HepG2 (cell line): ENCODE results near the gene NBPF3. TPM values are rescaled to one million over a fixed set of nuclear protein-coding genes. Genes with fewer than 3 reads are reported as not detected.
"Not testable (repeated sequence)": the region's sequence is repeated elsewhere in the genome, so short reads cannot be mapped to it uniquely, and the experiment has no call there.

Experiments
- ATAC-seq: fragments of 200-7000 bp; cut with Tn5 transposase; 3 replicates; pipeline ENCODE4 v1.9.1; 2020; ENCODE audit warnings: mild to moderate bottlenecking, moderate library complexity
- BruUV-seq: library from RNA; stranded (reverse); fragments of 400-500 nt; replicated peaks from 2 replicates; lab custom pipeline; 2021; lab: Mats Ljungman, UMichigan
- CTCF ChIA-PET: fragments of 300-600 bp; formaldehyde crosslinking; extraction: SDS; loops from one replicate; lab custom pipeline; 2021; ENCODE audit warnings: low total read pairs, inconsistent platforms, low intra/inter-chr PET ratio; lab: Yijun Ruan, JAX
- POLR2A ChIA-PET: fragments of 350-600 bp; sonication (Branson Sonifier 250); formaldehyde crosslinking; loops from one replicate; lab custom pipeline; 2020; ENCODE audit warnings: antibody characterized with exemption, inconsistent platforms; lab: Yijun Ruan, JAX
- DNase-seq: peaks from one replicate; pipeline ENCODE4 v3.0.0-alpha.2; 2015; ENCODE audit warnings: low spot score
- FAIRE-seq: peaks from 3 replicates; lab custom pipeline; 2011; peaks lifted over from hg19 to GRCh38; lab: Jason Lieb, UNC
- H2AFZ ChIP-seq: one replicate; pipeline ENCODE4 v1.6.1; 2011; ENCODE audit warnings: low read length, inconsistent platforms
- H3K27ac ChIP-seq: fragments of 300-600 bp; 3 replicates; pipeline ENCODE4 v1.8.0; 2011; ENCODE audit warnings: mixed run types, mild to moderate bottlenecking, mixed read lengths, low read length, inconsistent platforms; ENCODE audit not compliant: insufficient read depth; ENCODE audit errors: extremely low read length
- H3K27me3 ChIP-seq, 2 experiments: fragments of 200-600 bp in 1 of 2; 2 replicates in 1 of 2; 3 replicates in 1 of 2; pipeline versions ENCODE4 v1.6.0 to v1.8.0; 2011; ENCODE audit warnings: low read length in 2 of 2, mild to moderate bottlenecking in 2 of 2, moderate library complexity in 2 of 2, inconsistent platforms in 1 of 2; ENCODE audit not compliant: insufficient read depth in 2 of 2, control insufficient read depth in 1 of 2
- H3K36me3 ChIP-seq, 2 experiments: fragments of 200-600 bp in 1 of 2; replicated peaks in 1 of 2; 2 replicates in 1 of 2; 3 replicates in 1 of 2; pipeline versions ENCODE4 v1.5.1 to v1.8.0; 2011; ENCODE audit warnings: low read length in 2 of 2, inconsistent platforms in 1 of 2; ENCODE audit not compliant: insufficient read depth in 2 of 2, control insufficient read depth in 1 of 2
- H3K4me1 ChIP-seq: 2 replicates; pipeline ENCODE4 v1.5.1; 2012; ENCODE audit warnings: low read length, inconsistent platforms; ENCODE audit not compliant: insufficient read depth
- H3K4me2 ChIP-seq: 2 replicates; pipeline ENCODE4 v1.6.0; 2011; ENCODE audit warnings: low read depth, low read length, inconsistent platforms
- H3K4me3 ChIP-seq, 3 experiments: fragments of 200-600 bp in 1 of 3; sonication (generic), shearing (Covaris generic) in 1 of 3; replicated peaks in 1 of 3; 2 replicates each; pipeline ENCODE4 v1.5.1; 2011 to 2016; ENCODE audit warnings: low read length in 3 of 3, inconsistent platforms in 2 of 3, low read depth in 2 of 3, mild to moderate bottlenecking in 2 of 3, control low read depth in 1 of 3, mixed read lengths in 1 of 3; ENCODE audit not compliant: insufficient read depth in 1 of 3
- H3K79me2 ChIP-seq: one replicate; pipeline ENCODE4 v1.6.1; 2011; ENCODE audit warnings: low read length, inconsistent platforms; ENCODE audit not compliant: insufficient read depth
- H3K9ac ChIP-seq: 2 replicates; pipeline ENCODE4 v1.6.0; 2011; ENCODE audit warnings: mild to moderate bottlenecking, low read depth, low read length, inconsistent platforms; ENCODE audit not compliant: insufficient read depth
- H3K9me3 ChIP-seq: 2 replicates; pipeline ENCODE4 v1.5.1; 2012; ENCODE audit warnings: mild to moderate bottlenecking, low read length
- H4K20me1 ChIP-seq: 2 replicates; pipeline ENCODE4 v1.6.0; 2011; ENCODE audit warnings: inconsistent platforms, mild to moderate bottlenecking, low read length, moderate library complexity; ENCODE audit not compliant: insufficient read depth
- HNRNPL ChIP-seq: fragments of 200-400 bp; formaldehyde crosslinking; IDR thresholded peaks from 2 replicates; pipeline ENCODE4 v1.6.1; 2017; ENCODE audit warnings: mild to moderate bottlenecking, low read depth, low read length
- IRX3 ChIP-seq: sonication (generic); formaldehyde crosslinking; IDR thresholded peaks from 2 replicates; pipeline ENCODE4 v1.8.1; 2023; ENCODE audit warnings: mild to moderate bottlenecking, low read depth, missing genetic modification reagents, borderline replicate concordance
- MLLT10 ChIP-seq: sonication (generic); formaldehyde crosslinking; IDR thresholded peaks from 2 replicates; pipeline ENCODE4 v1.4.0; 2020; ENCODE audit warnings: missing genetic modification reagents
- MTF2 ChIP-seq: sonication (generic); formaldehyde crosslinking; IDR thresholded peaks from 2 replicates; pipeline ENCODE4 v1.5.0; 2020; ENCODE audit warnings: missing genetic modification reagents, borderline replicate concordance
- NFRKB ChIP-seq: fragments of 450-650 bp; IDR thresholded peaks from 2 replicates; pipeline ENCODE4 v1.6.1; 2017
- ZNF12 ChIP-seq: sonication (generic); formaldehyde crosslinking; IDR thresholded peaks from 2 replicates; pipeline ENCODE4 v1.5.0; 2020; ENCODE audit warnings: missing genetic modification reagents
- ZNF253 ChIP-seq: sonication (generic); formaldehyde crosslinking; IDR thresholded peaks from 2 replicates; pipeline ENCODE4 v1.8.0; 2022; ENCODE audit warnings: mild to moderate bottlenecking, missing genetic modification reagents, borderline replicate concordance
- ZNF329 ChIP-seq: sonication (generic); formaldehyde crosslinking; IDR thresholded peaks from 2 replicates; pipeline ENCODE4 v1.9.0; 2021; ENCODE audit warnings: low read depth, mild to moderate bottlenecking, missing genetic modification reagents
- ZNF7 ChIP-seq: IDR thresholded peaks from 2 replicates; pipeline ENCODE4 v1.6.1; 2016; ENCODE audit warnings: missing biosample characterization, missing genetic modification reagents
- ZNF724P ChIP-seq: sonication (generic); formaldehyde crosslinking; IDR thresholded peaks from 2 replicates; pipeline ENCODE4 v1.8.0; 2022; ENCODE audit warnings: missing genetic modification reagents, borderline replicate concordance
- ZNF781 ChIP-seq: sonication (generic); formaldehyde crosslinking; IDR thresholded peaks from 2 replicates; pipeline ENCODE4 v1.5.1; 2020; ENCODE audit warnings: borderline replicate concordance, mild to moderate bottlenecking, missing genetic modification reagents; ENCODE audit errors: not compliant biosample characterization
- ZSCAN9 ChIP-seq: IDR thresholded peaks from 2 replicates; pipeline ENCODE4 v1.6.1; 2016; ENCODE audit warnings: borderline replicate concordance
- WGBS: methylation state at CpG from one replicate; pipeline ENCODE4 v1.1.6; 2017; ENCODE audit warnings: low lambda C conversion rate; 5-methylcytosine and 5-hydroxymethylcytosine counted together
- in situ Hi-C: cut with HindIII; loops from 2 replicates; pipeline ENCODE4 v1.10.0; 2017; ENCODE audit warnings: low pct_unique_long_range_greater_than_20kb; ENCODE audit not compliant: extremely low pct_ligation_motif_present
- intact Hi-C: fragments of 100-400 bp; cut with micrococcal nuclease; formaldehyde crosslinking; loops from one replicate; pipeline ENCODE4 v1.10.0; 2022; ENCODE audit not compliant: unreplicated experiment
- polyA plus RNA-seq, 8 experiments: library from polyadenylated mRNA; depleted of rRNA in 3 of 8; stranded (reverse) in 7 of 8; unstranded in 1 of 8; fragments of >200 nt; fragmentation: Illumina TruSeq in 4 of 8; extraction: Trizol in 4 of 8; gene quantifications; 2 replicates each; pipeline versions ENCODE4 v1.2.1 to v1.2.3, GENCODE V29; 2011 to 2016; ENCODE audit warnings: low read depth in 4 of 8, missing spikeins in 1 of 8, mixed read lengths in 1 of 8; ENCODE audit not compliant: insufficient read depth in 1 of 8
- total RNA-seq, 5 experiments: library from RNA; depleted of rRNA; stranded (reverse); fragments of >200 nt; fragmentation: Illumina TruSeq; extraction: Trizol; gene quantifications; 2 replicates each; pipeline ENCODE4 v1.2.3, GENCODE V29; 2016; ENCODE audit warnings: low read depth in 1 of 5
- TF ChIP-seq, protein P1 (sequence below): sonication (generic); formaldehyde crosslinking; IDR thresholded peaks from 2 replicates; pipeline ENCODE4 v1.8.1; 2023; ENCODE audit warnings: missing genetic modification reagents, mild to moderate bottlenecking, borderline replicate concordance
- TF ChIP-seq, protein P2 (sequence below): sonication (generic); formaldehyde crosslinking; IDR thresholded peaks from 2 replicates; pipeline ENCODE4 v1.8.0; 2022; ENCODE audit warnings: missing genetic modification reagents, low read depth, mild to moderate bottlenecking, borderline replicate concordance
- TF ChIP-seq, protein P3 (sequence below): sonication (generic); formaldehyde crosslinking; IDR thresholded peaks from 2 replicates; pipeline ENCODE4 v1.4.0; 2020; ENCODE audit warnings: missing genetic modification reagents
- TF ChIP-seq, protein P4 (sequence below): sonication (generic); formaldehyde crosslinking; IDR thresholded peaks from 2 replicates; pipeline ENCODE4 v1.4.0; 2020; ENCODE audit warnings: missing genetic modification reagents

NBPF3 gene
- total and polyA plus RNA-seq, 2 of the 13 experiments (the other 11 are each of a cell fraction or from before 2014, with no cell fraction given), result 3.5 to 4.9 TPM

DNA sequence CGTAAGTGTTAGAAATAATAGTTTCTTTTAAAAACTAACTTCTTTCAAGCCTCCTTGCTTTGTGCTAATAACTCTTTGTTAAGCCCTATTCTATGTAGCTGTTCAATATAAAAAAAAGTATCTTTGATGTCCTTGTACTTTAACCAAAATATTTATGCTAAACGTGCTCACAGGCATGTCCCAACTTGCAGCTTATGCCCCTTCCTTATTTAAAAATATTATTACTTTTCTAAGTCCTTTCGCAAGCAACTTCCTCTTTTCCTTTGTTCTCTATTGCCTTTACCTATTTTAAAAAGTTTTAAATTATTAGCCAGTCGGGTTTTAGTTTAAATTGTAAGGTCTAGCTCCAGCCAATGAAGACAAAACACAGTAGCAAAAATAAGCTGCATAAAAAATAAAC is 43.4 kb upstream of the NBPF3 start (continued):
- TF ChIP-seq IRX3 (CRISPR knock-in tag), result no peak
- TF ChIP-seq ZNF781 (CRISPR knock-in tag), result no peak

DNA sequence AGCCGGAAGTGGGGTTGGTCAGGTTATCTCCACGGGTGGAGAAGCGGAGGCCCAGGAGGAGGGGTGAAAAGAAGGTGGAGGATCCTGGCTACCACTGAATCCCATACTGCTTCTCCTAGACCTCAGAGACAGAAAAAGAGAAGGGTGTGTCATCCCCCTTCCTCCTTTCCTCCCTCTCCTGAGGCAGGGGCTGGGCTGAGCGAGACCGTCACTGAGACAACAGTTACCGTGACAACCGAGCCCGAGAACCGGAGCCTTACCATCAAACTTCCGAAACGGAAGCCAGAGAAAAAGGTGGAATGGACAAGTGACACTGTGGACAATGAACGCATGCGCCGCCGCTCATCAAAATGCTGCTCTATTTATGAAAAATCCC is 42.1 kb upstream of the NBPF3 start:
- no peak overlapping the region for H3K4me2 ChIP-seq

DNA sequence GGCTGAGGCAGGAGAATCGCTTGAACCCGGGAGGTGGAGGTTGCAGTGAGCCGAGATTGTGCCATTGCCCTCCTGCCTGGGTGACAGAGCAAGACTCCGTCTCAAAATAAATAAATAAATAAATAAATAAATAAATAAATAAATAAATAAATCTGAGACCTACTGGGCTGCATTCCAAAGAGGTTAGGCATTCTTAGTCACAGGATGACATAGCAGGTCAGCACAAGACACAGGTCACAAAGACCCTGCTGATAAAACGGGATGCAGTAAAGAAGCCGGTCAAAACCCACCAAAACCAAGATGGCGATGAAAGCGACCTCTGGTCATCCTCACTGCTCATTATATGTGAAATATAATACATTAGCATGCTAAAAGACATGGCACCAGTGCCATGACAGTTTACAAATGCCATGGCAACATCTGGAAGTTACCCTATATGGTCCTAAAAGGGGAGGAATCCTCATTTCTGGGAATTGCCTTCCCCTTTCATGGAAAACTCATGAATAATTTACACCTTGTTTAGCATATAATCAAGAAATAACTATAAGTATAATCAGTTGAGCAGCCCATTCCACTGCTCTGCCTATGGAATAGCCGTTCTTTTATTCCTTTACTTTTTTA is 38.1 kb upstream of the NBPF3 start:
- DNase-seq, H3K9ac ChIP-seq, intact Hi-C loops, H3K27me3 ChIP-seq, H2AFZ ChIP-seq, ATAC-seq, H3K4me2 ChIP-seq, H3K9me3 ChIP-seq, FAIRE-seq, H3K4me1 ChIP-seq, BruUV-seq, H3K79me2 ChIP-seq, CTCF ChIA-PET, H3K36me3 ChIP-seq, H3K4me3 ChIP-seq, in situ Hi-C loops, H3K27ac ChIP-seq, POLR2A ChIA-PET, H4K20me1 ChIP-seq: not testable (repeated sequence)
- WGBS, result 56% methylated on average over 9 of the region's 9 CpGs

More for the DNA sequence above, 42.1 kb upstream of the NBPF3 start:
- H3K4me1 ChIP-seq, result peaks cover 4% of the 10 kb centered on the region; the same call in 1 of the 2 replicates
- ChIA-PET POLR2A (no interaction called here), CTCF (no interaction called here)
- intact Hi-C loops (no loop called here), in situ Hi-C loops (no loop called here)
- FAIRE-seq (no peak), ATAC-seq (no peak), DNase-seq (no peak)
- no peaks in the 10 kb centered on the region for H3K79me2 ChIP-seq
- no peaks in the 10 kb centered on the region for H3K36me3 ChIP-seq
- no peaks in the 10 kb centered on the region for H3K9me3 ChIP-seq
- no peaks in the 10 kb centered on the region for H4K20me1 ChIP-seq
- WGBS, result 52% methylated on average over 15 of the region's 15 CpGs
- TF ChIP-seq ZNF253 (CRISPR knock-in tag), result no peak
- TF ChIP-seq ZNF7 (CRISPR knock-in tag), result no peak
- no peak for TF ChIP-seq ZNF12 (CRISPR knock-in tag)
- no peak for TF ChIP-seq MTF2
- no peak for TF ChIP-seq ZSCAN9 (CRISPR knock-in tag)
- TF ChIP-seq, protein P1, sequence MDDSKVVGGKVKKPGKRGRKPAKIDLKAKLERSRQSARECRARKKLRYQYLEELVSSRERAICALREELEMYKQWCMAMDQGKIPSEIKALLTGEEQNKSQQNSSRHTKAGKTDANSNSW (CRISPR knock-in tag), result no peak
- no peak for TF ChIP-seq ZNF724P
- TF ChIP-seq ZNF329 (CRISPR knock-in tag), result no peak
- TF ChIP-seq, protein P2, sequence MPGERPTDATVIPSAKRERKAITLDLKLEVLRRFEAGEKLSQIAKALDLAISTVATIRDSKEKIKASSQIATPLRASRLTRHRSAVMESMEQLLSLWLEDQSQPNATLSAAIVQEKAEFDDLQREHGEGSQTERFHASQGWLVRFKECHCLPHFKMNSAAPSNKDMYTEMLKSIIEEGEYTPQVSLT, result no peak
- no peak for TF ChIP-seq HNRNPL
- TF ChIP-seq NFRKB, result no peak
- TF ChIP-seq MLLT10, result no peak
- TF ChIP-seq, protein P3, sequence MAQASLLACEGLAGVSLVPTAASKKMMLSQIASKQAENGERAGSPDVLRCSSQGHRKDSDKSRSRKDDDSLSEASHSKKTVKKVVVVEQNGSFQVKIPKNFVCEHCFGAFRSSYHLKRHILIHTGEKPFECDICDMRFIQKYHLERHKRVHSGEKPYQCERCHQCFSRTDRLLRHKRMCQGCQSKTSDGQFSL (CRISPR knock-in tag), result no peak
- TF ChIP-seq, protein P4, sequence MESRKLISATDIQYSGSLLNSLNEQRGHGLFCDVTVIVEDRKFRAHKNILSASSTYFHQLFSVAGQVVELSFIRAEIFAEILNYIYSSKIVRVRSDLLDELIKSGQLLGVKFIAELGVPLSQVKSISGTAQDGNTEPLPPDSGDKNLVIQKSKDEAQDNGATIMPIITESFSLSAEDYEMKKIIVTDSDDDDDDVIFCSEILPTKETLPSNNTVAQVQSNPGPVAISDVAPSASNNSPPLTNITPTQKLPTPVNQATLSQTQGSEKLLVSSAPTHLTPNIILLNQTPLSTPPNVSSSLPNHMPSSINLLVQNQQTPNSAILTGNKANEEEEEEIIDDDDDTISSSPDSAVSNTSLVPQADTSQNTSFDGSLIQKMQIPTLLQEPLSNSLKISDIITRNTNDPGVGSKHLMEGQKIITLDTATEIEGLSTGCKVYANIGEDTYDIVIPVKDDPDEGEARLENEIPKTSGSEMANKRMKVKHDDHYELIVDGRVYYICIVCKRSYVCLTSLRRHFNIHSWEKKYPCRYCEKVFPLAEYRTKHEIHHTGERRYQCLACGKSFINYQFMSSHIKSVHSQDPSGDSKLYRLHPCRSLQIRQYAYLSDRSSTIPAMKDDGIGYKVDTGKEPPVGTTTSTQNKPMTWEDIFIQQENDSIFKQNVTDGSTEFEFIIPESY (CRISPR knock-in tag), result no peak
- H3K9ac ChIP-seq, result no peak overlapping the region
- H3K27me3 ChIP-seq, result peaks cover 0 to 9% of the 10 kb centered on the region in 2 experiments; a peak in 3 of 5 replicates
- no TSS peak for BruUV-seq
- H3K27ac ChIP-seq, result no peak overlapping the region
- H2AFZ ChIP-seq, result no peak overlapping the region
- H3K4me3 ChIP-seq, result no peak overlapping the region
